ENCODE measurements around the gene DDX51.

The DDX51 gene
- total RNA-seq, result 57.4 to 90.5 (median 81.4) reads per million in 3 experiments

- peak; percentile 95 for DNase-seq
Observed at GRCh38 chr12:132144115-132144809, at the start of gene DDX51, which contains the start of gene NOC4L. Gene DDX51 (minus strand): TSS chr12:132144319. CDS start chr12:132144296, 23 bp downstream. Gene NOC4L (plus strand): TSS chr12:132144457. CDS start chr12:132144489, 32 bp downstream.

GRCh38 chr12:132191715-132192553 is 47.8 kb upstream of the DDX51 start:
- DNase-seq, result no peak

GRCh38 chr12:132190834-132191500 is 46.8 kb upstream of the DDX51 start:
- no peak for DNase-seq

- no peak for DNase-seq
Observed at GRCh38 chr12:132190012-132190755, 46.1 kb upstream of the DDX51 start.

- DNase-seq, result peak; percentile 94
Observed at GRCh38 chr12:132189378-132190011, 45.4 kb upstream of the DDX51 start.

- DNase-seq, result no peak
Observed at GRCh38 chr12:132188916-132189325, 44.8 kb upstream of the DDX51 start.

GRCh38 chr12:132188451-132188901 is 44.4 kb upstream of the DDX51 start:
- no peak for DNase-seq

GRCh38 chr12:132187646-132188450 is 43.7 kb upstream of the DDX51 start:
- no peak for DNase-seq

GRCh38 chr12:132186857-132187620 is 42.9 kb upstream of the DDX51 start:
- DNase-seq, result no peak

GRCh38 chr12:132186208-132186856 is 42.2 kb upstream of the DDX51 start:
- DNase-seq, result no peak

GRCh38 chr12:132185705-132186104 is 41.6 kb upstream of the DDX51 start:
- peak; percentile 73 for DNase-seq

- DNase-seq, result no peak
Observed at GRCh38 chr12:132182711-132183365, 38.7 kb upstream of the DDX51 start.

- DNase-seq, result no peak
Observed at GRCh38 chr12:132182206-132182710, 38.1 kb upstream of the DDX51 start.

- DNase-seq, result no peak
Observed at GRCh38 chr12:132181570-132182200, 37.6 kb upstream of the DDX51 start.

- DNase-seq, result no peak
Observed at GRCh38 chr12:132180648-132181546, 36.8 kb upstream of the DDX51 start.

- DNase-seq, result no peak
Observed at GRCh38 chr12:132179431-132180362, 35.6 kb upstream of the DDX51 start.

All from central memory CD4-positive, alpha-beta T cell (primary cell).